A673 (cell line): ENCODE data around the gene TMEM248.

ENCODE experiments used
- CTCF ChIP-seq: fragments of 300-800, 200-600 bp; sonication (generic); conservative IDR thresholded peaks from 2 replicates; pipeline ENCODE4 v1.5.1; 2017; ENCODE audit warnings: low read depth, mild to moderate bottlenecking, antibody characterized with exemption, low read length, moderate library complexity, mixed read lengths
- EZH2 ChIP-seq: fragments of 200-600 bp; sonication (generic); IDR thresholded peaks from 2 replicates; pipeline ENCODE4 v1.6.1; 2017; ENCODE audit warnings: borderline replicate concordance, low read depth, mild to moderate bottlenecking, mixed read lengths, antibody characterized with exemption, low read length; ENCODE audit not compliant: poor library complexity, severe bottlenecking

- TF ChIP-seq CTCF (no peak), EZH2 (no peak)
These were observed 36.7 kb downstream of the TMEM248 start for GRCh38 chr7:66957595-66958290.
